GM12878 (cell line): Measurements from ENCODE around the gene VPS18.

Source experiments
- BCL11A ChIP-seq: IDR thresholded peaks from 2 replicates; pipeline ENCODE4 v1.6.1; 2011; ENCODE audit warnings: low read depth, low read length
- BHLHE40 ChIP-seq, 2 experiments: fragments of 450-650 bp in 1 of 2; IDR thresholded peaks; 2 replicates each; pipeline ENCODE4 v1.6.1; 2011 to 2017; ENCODE audit warnings: low read depth in 2 of 2, borderline replicate concordance in 1 of 2, improper control_type of control experiment in 1 of 2, low read length in 1 of 2, mild to moderate bottlenecking in 1 of 2
- CREB1 ChIP-seq: IDR thresholded peaks from 2 replicates; pipeline ENCODE4 v1.6.1; 2012; ENCODE audit warnings: low read depth, mild to moderate bottlenecking, inconsistent platforms
- CTCF ChIP-seq, 3 experiments: IDR thresholded peaks in 2 of 3; conservative IDR thresholded peaks in 1 of 3; 2 replicates each; pipeline ENCODE4 v1.5.1; 2011; ENCODE audit warnings: low read depth in 3 of 3, low read length in 3 of 3, mild to moderate bottlenecking in 3 of 3, control low read depth in 2 of 3, moderate library complexity in 2 of 3, inconsistent platforms in 1 of 3, mixed read lengths in 1 of 3; ENCODE audit not compliant: control insufficient read depth in 2 of 3, insufficient read depth in 1 of 3; ENCODE audit errors: extremely low read depth in 1 of 3
- IKZF1 ChIP-seq: fragments of 450-650 bp; conservative IDR thresholded peaks from 2 replicates; pipeline ENCODE4 v1.6.1; 2017; ENCODE audit warnings: antibody characterized with exemption, mild to moderate bottlenecking
- KAT2A ChIP-seq: conservative IDR thresholded peaks from 2 replicates; pipeline ENCODE4 v1.6.1; 2011; ENCODE audit warnings: low read depth, low read length; ENCODE audit not compliant: control insufficient read depth
- MAX ChIP-seq: IDR thresholded peaks from 2 replicates; pipeline ENCODE4 v1.6.1; 2012; ENCODE audit warnings: low read depth, low read length, improper control_type of control experiment
- MXI1 ChIP-seq: fragments of 150-350 bp; IDR thresholded peaks from 2 replicates; pipeline ENCODE4 v1.6.1; 2011; ENCODE audit warnings: low read depth, mild to moderate bottlenecking, inconsistent platforms, low read length, improper control_type of control experiment
- MYC ChIP-seq: IDR thresholded peaks from 2 replicates; pipeline ENCODE4 v1.6.1; 2011; ENCODE audit warnings: mild to moderate bottlenecking, low read length, moderate library complexity, inconsistent platforms; ENCODE audit not compliant: insufficient read depth, insufficient replicate concordance, insufficient read length, severe bottlenecking
- NRF1 ChIP-seq: conservative IDR thresholded peaks from 2 replicates; pipeline ENCODE4 v1.6.1; 2011; ENCODE audit warnings: mild to moderate bottlenecking, low read depth, low read length, improper control_type of control experiment
- ZNF592 ChIP-seq: fragments of 450-650 bp; IDR thresholded peaks from 2 replicates; pipeline ENCODE4 v1.6.1; 2017; ENCODE audit warnings: mild to moderate bottlenecking, moderate library complexity

GRCh38 chr15:40891810-40892446 lies 2.3 kb upstream of the VPS18 start:
- TF ChIP-seq IKZF1 (peak; percentile 15; the same call in 1 of the 2 replicates), BHLHE40 (IDR thresholded peaks at IDR 0.05; ENCODE audit: borderline replicate concordance in 1 of 2, low read depth in 2 of 2, low read length in 1 of 2) (no peak), CTCF (IDR thresholded peaks at IDR 0.05 in 2 of 3, conservative IDR thresholded peaks at IDR 0.05 in 1 of 3; ENCODE audit: control insufficient read depth in 2 of 3, extremely low read depth in 1 of 3, insufficient read depth in 1 of 3, low read depth in 3 of 3, low read length in 3 of 3) (peak; percentile 76 to 84 (median 83)), CREB1 (no peak), KAT2A (no peak), MXI1 (no peak), BCL11A (no peak), MAX (no peak), ZNF592 (peak; percentile 69; the same call in 1 of the 2 replicates), NRF1 (no peak), MYC (no peak)
